Caco-2 (cell line): ENCODE results near the gene CPA4. TPM values are rescaled to one million over a fixed set of nuclear protein-coding genes. Genes with fewer than 3 reads are reported as not detected.
"Not testable (repeated sequence)": the region's sequence is repeated elsewhere in the genome, so short reads cannot be mapped to it uniquely, and the experiment has no call there.

ENCODE experiments used
- BruUV-seq: library from RNA; stranded (reverse); fragments of 400-500 nt; replicated peaks from 2 replicates; lab custom pipeline; 2021; lab: Mats Ljungman, UMichigan
- CTCF ChIA-PET: fragments of 300-600 bp; sonication (Branson Sonifier 250); formaldehyde crosslinking; loops from one replicate; lab custom pipeline; 2022; ENCODE audit warnings: antibody characterized with exemption; lab: Charles Lee
- POLR2A ChIA-PET: fragments of 300-600 bp; sonication (Branson Sonifier 250); formaldehyde crosslinking; loops from one replicate; lab custom pipeline; 2022; ENCODE audit warnings: antibody characterized with exemption; lab: Charles Lee
- DNase-seq, 2 experiments: peaks; one replicate each; pipeline versions ENCODE4 v3.0.0 to v3.0.0-alpha.2; 2020 to 2022
- H3K27me3 ChIP-seq: replicated peaks from 2 replicates; pipeline ENCODE4 v1.6.0; 2011; ENCODE audit warnings: low read length; ENCODE audit not compliant: control insufficient read depth, insufficient read depth
- H3K36me3 ChIP-seq: 2 replicates; pipeline ENCODE4 v1.5.1; 2011; ENCODE audit warnings: low read length; ENCODE audit not compliant: control insufficient read depth, insufficient read depth
- H3K4me1 ChIP-seq: fragments of 250-450 bp; sonication (Bioruptor Pico); 2 replicates; pipeline ENCODE4 v1.5.1; 2020; ENCODE audit warnings: mild to moderate bottlenecking
- H3K4me3 ChIP-seq: 2 replicates; pipeline ENCODE4 v1.5.1; 2011; ENCODE audit warnings: low read depth, mild to moderate bottlenecking, control low read depth, low read length
- H3K9me3 ChIP-seq: fragments of 250-450 bp; sonication (Bioruptor Pico); 2 replicates; pipeline ENCODE4 v1.5.1; 2020; ENCODE audit warnings: mild to moderate bottlenecking, moderate library complexity
- H3K27ac Mint-ChIP-seq: one replicate; pipeline ENCODE4 v1.8.0; 2022; ENCODE audit warnings: mixed read lengths; ENCODE audit not compliant: unreplicated experiment
- H3K27me3 Mint-ChIP-seq: one replicate; pipeline ENCODE4 v1.8.0; 2022; ENCODE audit warnings: mixed read lengths; ENCODE audit not compliant: insufficient read depth, unreplicated experiment
- H3K36me3 Mint-ChIP-seq: one replicate; pipeline ENCODE4 v1.8.0; 2022; ENCODE audit warnings: mild to moderate bottlenecking, mixed read lengths; ENCODE audit not compliant: insufficient read depth, unreplicated experiment
- H3K4me1 Mint-ChIP-seq: one replicate; pipeline ENCODE4 v1.8.0; 2022; ENCODE audit warnings: low read depth, mixed read lengths; ENCODE audit not compliant: unreplicated experiment
- H3K4me3 Mint-ChIP-seq: one replicate; pipeline ENCODE4 v1.8.0; 2022; ENCODE audit warnings: mild to moderate bottlenecking, moderate library complexity, mixed read lengths; ENCODE audit not compliant: unreplicated experiment
- H3K9me3 Mint-ChIP-seq: one replicate; pipeline ENCODE4 v1.8.0; 2022; ENCODE audit warnings: mixed read lengths; ENCODE audit not compliant: unreplicated experiment
- CTCF ChIP-seq, 2 experiments: fragments of 200-600 bp in 1 of 2; IDR thresholded peaks; 1 replicate in 1 of 2; 2 replicates in 1 of 2; pipeline versions ENCODE4 v1.5.1 to v1.8.0; 2011 to 2022; ENCODE audit warnings: antibody characterized with exemption in 1 of 2, control low read depth in 1 of 2, inconsistent platforms in 1 of 2, low read depth in 1 of 2, low read length in 1 of 2, mild to moderate bottlenecking in 1 of 2, moderate library complexity in 1 of 2; ENCODE audit not compliant: insufficient read depth in 1 of 2, severe bottlenecking in 1 of 2, unreplicated experiment in 1 of 2
- intact Hi-C: fragments of 100-400 bp; cut with micrococcal nuclease; formaldehyde crosslinking; loops from one replicate; pipeline ENCODE4 v1.10.0; 2022; ENCODE audit not compliant: unreplicated experiment
- total RNA-seq: library from RNA; stranded (reverse); gene quantifications from 2 replicates; pipeline ENCODE4 v1.2.3, GENCODE V29; 2022

The CPA4 gene
- total RNA-seq, 1 experiment from 2014 or later, result 0.59 TPM

GRCh38 chr7:130319541-130319940 lies 26.6 kb downstream of the CPA4 start:
- Histone ChIP-seq H3K36me3 (no peaks in the 10 kb centered on the region), H3K27me3 (no peaks in the 10 kb centered on the region), H3K4me1 (no peaks in the 10 kb centered on the region), H3K9me3 (no peaks in the 10 kb centered on the region), H3K4me3 (no peak overlapping the region)
- intact Hi-C loops, result no loop called here
- Mint-ChIP-seq H3K27ac (no peak overlapping the region), H3K36me3 (no peaks in the 10 kb centered on the region), H3K4me3 (no peak overlapping the region), H3K27me3 (no peaks in the 10 kb centered on the region), H3K4me1 (no peaks in the 10 kb centered on the region), H3K9me3 (no peaks in the 10 kb centered on the region)
- ChIA-PET CTCF (no interaction called here), POLR2A (no interaction called here)
- no TSS peak for BruUV-seq
- no peak for DNase-seq
- no peak for TF ChIP-seq CTCF (IDR thresholded peaks at IDR 0.05; ENCODE audit: insufficient read depth in 1 of 2, low read depth in 1 of 2, low read length in 1 of 2, severe bottlenecking in 1 of 2, unreplicated experiment in 1 of 2)

- BruUV-seq, POLR2A ChIA-PET, H3K36me3 Mint-ChIP-seq, intact Hi-C loops, H3K36me3 ChIP-seq, H3K27me3 Mint-ChIP-seq, H3K27ac Mint-ChIP-seq, H3K9me3 ChIP-seq, H3K4me3 Mint-ChIP-seq, H3K4me1 Mint-ChIP-seq, CTCF ChIA-PET, H3K4me1 ChIP-seq, H3K9me3 Mint-ChIP-seq, H3K4me3 ChIP-seq, H3K27me3 ChIP-seq, DNase-seq: not testable (repeated sequence)
Measured at GRCh38 chr7:130321542-130322229, 28.7 kb downstream of the CPA4 start.

GRCh38 chr7:130322615-130323014 lies 29.7 kb downstream of the CPA4 start:
- no peaks in the 10 kb centered on the region for H3K9me3 Mint-ChIP-seq
- no peak overlapping the region for H3K4me3 ChIP-seq
- intact Hi-C loops, result no loop called here
- H3K9me3 ChIP-seq, result no peaks in the 10 kb centered on the region
- no peak for DNase-seq
- no peaks in the 10 kb centered on the region for H3K4me1 Mint-ChIP-seq
- no peaks in the 10 kb centered on the region for H3K27me3 Mint-ChIP-seq
- H3K36me3 Mint-ChIP-seq, result no peaks in the 10 kb centered on the region
- no peak for TF ChIP-seq CTCF (IDR thresholded peaks at IDR 0.05; ENCODE audit: insufficient read depth in 1 of 2, low read depth in 1 of 2, low read length in 1 of 2, severe bottlenecking in 1 of 2, unreplicated experiment in 1 of 2)
- H3K36me3 ChIP-seq, result no peaks in the 10 kb centered on the region
- ChIA-PET CTCF (no interaction called here), POLR2A (interaction anchor here (0.6 kb wide), 1 partner anchor 18 kb away, joined by 3 read pairs; no protein-coding TSS in a partner anchor)
- no peaks in the 10 kb centered on the region for H3K27me3 ChIP-seq
- BruUV-seq, result no TSS peak
- H3K27ac Mint-ChIP-seq, result no peak overlapping the region
- no peaks in the 10 kb centered on the region for H3K4me1 ChIP-seq
- no peak overlapping the region for H3K4me3 Mint-ChIP-seq
